WTC11 (cell line): ENCODE measurements around the gene KLC1.

Source experiments
- ZNF232 ChIP-seq: sonication (generic); formaldehyde crosslinking; IDR thresholded peaks from 2 replicates; pipeline ENCODE4 v1.8.0; 2022; ENCODE audit warnings: mild to moderate bottlenecking, missing genetic modification reagents
- TF ChIP-seq, protein P1 (sequence below): fragments of 200-600 bp; IDR thresholded peaks from 2 replicates; pipeline ENCODE4 v1.8.0; 2022; ENCODE audit warnings: antibody characterized with exemption
- TF ChIP-seq, protein P2 (sequence below): sonication (generic); formaldehyde crosslinking; IDR thresholded peaks from 2 replicates; pipeline ENCODE4 v1.8.1; 2023; ENCODE audit warnings: mild to moderate bottlenecking, moderate library complexity, missing genetic modification reagents

DNA sequence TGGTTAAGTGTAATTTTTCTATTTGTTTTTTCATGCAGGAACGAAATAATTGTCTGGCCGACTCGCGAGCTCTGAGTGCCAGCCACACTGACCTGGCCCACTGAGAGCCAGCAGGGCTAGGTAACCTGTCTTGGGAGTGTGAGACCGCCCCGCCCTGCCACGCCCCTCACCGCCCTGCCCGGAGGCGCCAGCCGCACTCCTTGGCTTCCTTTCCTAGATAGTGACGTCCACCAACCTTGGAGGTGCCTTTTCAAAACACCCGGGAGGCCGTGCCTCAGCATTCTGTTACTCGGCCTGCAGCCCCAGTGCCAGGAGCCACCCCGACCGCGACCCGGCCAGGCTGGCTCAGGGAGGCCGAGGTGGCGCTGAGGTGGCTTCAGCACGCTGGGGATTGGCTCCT, 64.5 kb downstream of the KLC1 start:
- TF ChIP-seq, protein P1, sequence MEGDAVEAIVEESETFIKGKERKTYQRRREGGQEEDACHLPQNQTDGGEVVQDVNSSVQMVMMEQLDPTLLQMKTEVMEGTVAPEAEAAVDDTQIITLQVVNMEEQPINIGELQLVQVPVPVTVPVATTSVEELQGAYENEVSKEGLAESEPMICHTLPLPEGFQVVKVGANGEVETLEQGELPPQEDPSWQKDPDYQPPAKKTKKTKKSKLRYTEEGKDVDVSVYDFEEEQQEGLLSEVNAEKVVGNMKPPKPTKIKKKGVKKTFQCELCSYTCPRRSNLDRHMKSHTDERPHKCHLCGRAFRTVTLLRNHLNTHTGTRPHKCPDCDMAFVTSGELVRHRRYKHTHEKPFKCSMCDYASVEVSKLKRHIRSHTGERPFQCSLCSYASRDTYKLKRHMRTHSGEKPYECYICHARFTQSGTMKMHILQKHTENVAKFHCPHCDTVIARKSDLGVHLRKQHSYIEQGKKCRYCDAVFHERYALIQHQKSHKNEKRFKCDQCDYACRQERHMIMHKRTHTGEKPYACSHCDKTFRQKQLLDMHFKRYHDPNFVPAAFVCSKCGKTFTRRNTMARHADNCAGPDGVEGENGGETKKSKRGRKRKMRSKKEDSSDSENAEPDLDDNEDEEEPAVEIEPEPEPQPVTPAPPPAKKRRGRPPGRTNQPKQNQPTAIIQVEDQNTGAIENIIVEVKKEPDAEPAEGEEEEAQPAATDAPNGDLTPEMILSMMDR, result no peak
- TF ChIP-seq, protein P2, sequence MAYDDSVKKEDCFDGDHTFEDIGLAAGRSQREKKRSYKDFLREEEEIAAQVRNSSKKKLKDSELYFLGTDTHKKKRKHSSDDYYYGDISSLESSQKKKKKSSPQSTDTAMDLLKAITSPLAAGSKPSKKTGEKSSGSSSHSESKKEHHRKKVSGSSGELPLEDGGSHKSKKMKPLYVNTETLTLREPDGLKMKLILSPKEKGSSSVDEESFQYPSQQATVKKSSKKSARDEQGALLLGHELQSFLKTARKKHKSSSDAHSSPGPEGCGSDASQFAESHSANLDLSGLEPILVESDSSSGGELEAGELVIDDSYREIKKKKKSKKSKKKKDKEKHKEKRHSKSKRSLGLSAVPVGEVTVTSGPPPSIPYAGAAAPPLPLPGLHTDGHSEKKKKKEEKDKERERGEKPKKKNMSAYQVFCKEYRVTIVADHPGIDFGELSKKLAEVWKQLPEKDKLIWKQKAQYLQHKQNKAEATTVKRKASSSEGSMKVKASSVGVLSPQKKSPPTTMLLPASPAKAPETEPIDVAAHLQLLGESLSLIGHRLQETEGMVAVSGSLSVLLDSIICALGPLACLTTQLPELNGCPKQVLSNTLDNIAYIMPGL (CRISPR knock-in tag), result no peak
- TF ChIP-seq ZNF232, result no peak
